Astrocyte of the spinal cord (primary cell): ENCODE data around the gene LYZ.

Experiments used
- DNase-seq: peaks from one replicate; pipeline ENCODE4 v3.0.0; 2011; ENCODE audit warnings: low read depth, low spot score
- H3K4me3 ChIP-seq: 2 replicates; pipeline ENCODE4 v1.5.1; 2011; ENCODE audit warnings: low read depth, mild to moderate bottlenecking, low read length, moderate library complexity
- CTCF ChIP-seq: IDR thresholded peaks from 2 replicates; pipeline ENCODE4 v1.5.1; 2012; ENCODE audit warnings: low read depth, mild to moderate bottlenecking, low read length, inconsistent platforms
- in situ Hi-C: cut with HindIII; loops from 2 replicates; pipeline ENCODE4 v1.10.0; 2017; ENCODE audit warnings: low sequenced_read_pairs

Gene LYZ

GRCh38 chr12:69345077-69345476, 3.1 kb upstream of the LYZ start:
- H3K4me3 ChIP-seq, result no peak overlapping the region
- no peak for TF ChIP-seq CTCF
- no peak for DNase-seq
- in situ Hi-C loops, result no loop called here

- DNase-seq, result no peak
- in situ Hi-C loops, result no loop called here
- no peak for TF ChIP-seq CTCF
- no peak overlapping the region for H3K4me3 ChIP-seq
These were observed 2.4 kb upstream of the LYZ start for GRCh38 chr12:69345742-69346141.

- no peak overlapping the region for H3K4me3 ChIP-seq
- DNase-seq, result no peak
- TF ChIP-seq CTCF, result no peak
- in situ Hi-C loops, result no loop called here
These were observed 1.9 kb downstream of the LYZ start for GRCh38 chr12:69350002-69350626.

- H3K4me3 ChIP-seq, result no peak overlapping the region
- no peak for DNase-seq
- no peak for TF ChIP-seq CTCF
- in situ Hi-C loops, result no loop called here
These were observed 2.6 kb downstream of the LYZ start for GRCh38 chr12:69350777-69351176.

- no peak overlapping the region for H3K4me3 ChIP-seq
- DNase-seq, result no peak
These were observed 3.5 kb downstream of the LYZ start for GRCh38 chr12:69351462-69352236.

GRCh38 chr12:69352904-69353303, 4.7 kb downstream of the LYZ start:
- in situ Hi-C loops, result no loop called here
- H3K4me3 ChIP-seq, result no peak overlapping the region
- no peak for DNase-seq
- TF ChIP-seq CTCF, result no peak

More at GRCh38 chr12:69351462-69352236, 3.5 kb downstream of the LYZ start:
- in situ Hi-C loops, result no loop called here
- TF ChIP-seq CTCF, result no peak
